Loucy (cell line): ENCODE results near the gene ORC1.
A peak's percentile ranks its signal among the peaks of the same experiment; 100 is the strongest.

Source experiments
- H2AFZ ChIP-seq: fragments of 200-600 bp; sonication (generic); 2 replicates; pipeline ENCODE4 v1.6.0; 2016; ENCODE audit warnings: antibody characterized with exemption, mild to moderate bottlenecking, low read length, moderate library complexity
- H3F3A ChIP-seq: fragments of 200-600 bp; 2 replicates; pipeline ENCODE4 v1.6.0; 2016; ENCODE audit warnings: antibody characterized with exemption, low read depth, mild to moderate bottlenecking
- H3K27me3 ChIP-seq: fragments of 200-600 bp; sonication (generic); 2 replicates; pipeline ENCODE4 v1.6.1; 2014; ENCODE audit warnings: low read length, mild to moderate bottlenecking; ENCODE audit not compliant: insufficient read depth, poor library complexity, severe bottlenecking
- H3K36me3 ChIP-seq: fragments of 200-600 bp; sonication (generic); 2 replicates; pipeline ENCODE4 v1.6.1; 2016; ENCODE audit warnings: low read length; ENCODE audit not compliant: insufficient read depth
- H3K4me1 ChIP-seq: fragments of 200-600 bp; sonication (generic); 2 replicates; pipeline ENCODE4 v1.5.1; 2014; ENCODE audit warnings: low read length, mild to moderate bottlenecking; ENCODE audit not compliant: insufficient read depth, poor library complexity, severe bottlenecking
- H3K4me2 ChIP-seq: fragments of 200-600 bp; sonication (generic); 2 replicates; pipeline ENCODE4 v1.6.0; 2014; ENCODE audit warnings: antibody characterized with exemption, low read length, low read depth, mild to moderate bottlenecking; ENCODE audit not compliant: poor library complexity, severe bottlenecking
- H3K4me3 ChIP-seq: fragments of 200-600 bp; sonication (generic); 2 replicates; pipeline ENCODE4 v1.5.1; 2014; ENCODE audit warnings: low read length, mild to moderate bottlenecking, mixed read lengths; ENCODE audit not compliant: poor library complexity, severe bottlenecking
- H3K79me2 ChIP-seq: fragments of 200-600 bp; sonication (generic); 2 replicates; pipeline ENCODE4 v1.6.1; 2014; ENCODE audit warnings: low read length; ENCODE audit not compliant: insufficient read depth
- H3K9ac ChIP-seq: fragments of 200-600 bp; sonication (generic); 2 replicates; pipeline ENCODE4 v1.6.0; 2014; ENCODE audit warnings: mild to moderate bottlenecking, low read depth, low read length, moderate library complexity; ENCODE audit not compliant: poor library complexity, severe bottlenecking
- H3K9me2 ChIP-seq: fragments of 200-600 bp; sonication (generic); replicated peaks from 2 replicates; pipeline ENCODE4 v1.6.1; 2016; ENCODE audit warnings: low read depth, low read length, mixed read lengths
- H3K9me3 ChIP-seq: fragments of 200-600 bp; sonication (generic); 2 replicates; pipeline ENCODE4 v1.6.1; 2014; ENCODE audit warnings: mild to moderate bottlenecking, antibody characterized with exemption, low read length, low read depth; ENCODE audit not compliant: insufficient read depth
- H4K20me1 ChIP-seq: fragments of 200-600 bp; sonication (generic); 2 replicates; pipeline ENCODE4 v1.6.0; 2014; ENCODE audit warnings: antibody characterized with exemption, low read length, mild to moderate bottlenecking; ENCODE audit not compliant: insufficient read depth, poor library complexity, severe bottlenecking
- CTCF ChIP-seq: fragments of 200-600 bp; sonication (generic); conservative IDR thresholded peaks from 2 replicates; pipeline ENCODE4 v1.5.1; 2014; ENCODE audit warnings: mild to moderate bottlenecking, antibody characterized with exemption, low read length
- EZH2phosphoT487 ChIP-seq: fragments of 200-600 bp; IDR thresholded peaks from 2 replicates; pipeline ENCODE4 v1.6.1; 2018; ENCODE audit warnings: antibody characterized with exemption, mild to moderate bottlenecking, moderate library complexity, borderline replicate concordance

ORC1 gene

DNA sequence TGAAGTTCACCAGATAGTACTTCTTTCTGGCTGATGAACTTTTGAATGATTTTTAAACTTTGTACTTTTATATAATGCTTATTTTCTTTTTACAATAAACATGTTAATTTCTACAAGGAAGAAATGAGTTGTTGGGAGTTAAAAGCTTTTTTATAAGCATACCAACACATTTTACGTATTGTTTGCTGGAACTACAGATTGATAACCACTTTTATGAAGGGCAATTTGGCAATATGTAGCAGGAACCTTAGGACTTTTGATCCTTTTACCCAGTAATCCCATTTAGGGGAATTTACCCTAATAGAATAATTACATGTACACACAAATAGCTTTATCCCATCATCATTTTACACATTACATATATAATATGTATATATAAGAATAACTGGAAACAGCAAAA is 16.5 kb upstream of the ORC1 start:
- Histone ChIP-seq H4K20me1 (no peaks in the 10 kb centered on the region), H2AFZ (no peak overlapping the region), H3K79me2 (peaks cover 15% of the 10 kb centered on the region), H3K9me3 (no peaks in the 10 kb centered on the region), H3K9me2 (no peaks in the 10 kb centered on the region), H3K4me3 (no peak overlapping the region), H3K27me3 (no peaks in the 10 kb centered on the region), H3K36me3 (peaks cover 36% of the 10 kb centered on the region), H3K4me1 (peaks cover 74% of the 10 kb centered on the region), H3F3A (peaks cover 30% of the 10 kb centered on the region), H3K9ac (no peak overlapping the region), H3K4me2 (peak overlapping the region; percentile 40)
- no peak for TF ChIP-seq CTCF
- TF ChIP-seq EZH2phosphoT487, result no peak

GRCh38 chr1:52416811-52417210 is 12.6 kb upstream of the ORC1 start:
- Histone ChIP-seq H3F3A (peaks cover 9% of the 10 kb centered on the region; the same call in 1 of the 2 replicates), H3K36me3 (peaks cover 74% of the 10 kb centered on the region), H4K20me1 (no peaks in the 10 kb centered on the region), H3K4me3 (no peak overlapping the region), H3K4me1 (peaks cover 37% of the 10 kb centered on the region), H3K27me3 (no peaks in the 10 kb centered on the region), H2AFZ (no peak overlapping the region), H3K4me2 (no peak overlapping the region), H3K79me2 (peaks cover 15% of the 10 kb centered on the region), H3K9me3 (no peaks in the 10 kb centered on the region), H3K9ac (no peak overlapping the region), H3K9me2 (no peaks in the 10 kb centered on the region)
- TF ChIP-seq CTCF (no peak), EZH2phosphoT487 (no peak)

- Histone ChIP-seq H3K4me3 (no peak overlapping the region), H3K9me3 (no peaks in the 10 kb centered on the region)
These were observed 10.7 kb upstream of the ORC1 start for GRCh38 chr1:52414942-52415341.

More at GRCh38 chr1:52414942-52415341, 10.7 kb upstream of the ORC1 start:
- peaks cover 9% of the 10 kb centered on the region; the same call in 1 of the 2 replicates for H3F3A ChIP-seq
- no peak overlapping the region for H3K9ac ChIP-seq
- no peaks in the 10 kb centered on the region for H3K9me2 ChIP-seq
- peaks cover 2% of the 10 kb centered on the region for H4K20me1 ChIP-seq
- H3K27me3 ChIP-seq, result no peaks in the 10 kb centered on the region
- no peak overlapping the region for H2AFZ ChIP-seq
- H3K79me2 ChIP-seq, result peaks cover 11% of the 10 kb centered on the region; the same call in 1 of the 2 replicates
- peaks cover 22% of the 10 kb centered on the region for H3K4me1 ChIP-seq
- no peak overlapping the region for H3K4me2 ChIP-seq
- TF ChIP-seq CTCF (no peak), EZH2phosphoT487 (no peak)
- H3K36me3 ChIP-seq, result peaks cover 81% of the 10 kb centered on the region
